Brain microvascular endothelial cell (primary cell): ENCODE results near the gene EBF4.

ENCODE experiments used
- DNase-seq: peaks from one replicate; pipeline ENCODE4 v3.0.0-alpha.2; 2020
- H3K27ac ChIP-seq: fragments of 250-450 bp; sonication (Bioruptor Pico); 2 replicates; pipeline ENCODE4 v1.5.1; 2020; ENCODE audit warnings: mild to moderate bottlenecking, moderate library complexity
- H3K27me3 ChIP-seq: fragments of 250-450 bp; sonication (Bioruptor Pico); replicated peaks from 2 replicates; pipeline ENCODE4 v1.5.1; 2020; ENCODE audit warnings: mild to moderate bottlenecking
- H3K36me3 ChIP-seq: fragments of 250-450 bp; sonication (Bioruptor Pico); replicated peaks from 2 replicates; pipeline ENCODE4 v1.5.1; 2020; ENCODE audit warnings: mild to moderate bottlenecking
- H3K4me3 ChIP-seq: 2 replicates; pipeline ENCODE4 v1.5.1; 2011; ENCODE audit warnings: low read depth, mild to moderate bottlenecking, control low read depth, low read length, moderate library complexity
- in situ Hi-C: cut with HindIII; loops from 2 replicates; pipeline ENCODE4 v1.10.0; 2017; ENCODE audit warnings: low sequenced_read_pairs, low pct_ligation_motif_present
- TF ChIP-seq, protein P1 (sequence below): IDR thresholded peaks from 2 replicates; pipeline ENCODE4 v1.5.1; 2011; ENCODE audit warnings: low read depth, mild to moderate bottlenecking, moderate library complexity, low read length, control low read depth, inconsistent platforms; ENCODE audit errors: missing control alignments

The EBF4 gene

DNA sequence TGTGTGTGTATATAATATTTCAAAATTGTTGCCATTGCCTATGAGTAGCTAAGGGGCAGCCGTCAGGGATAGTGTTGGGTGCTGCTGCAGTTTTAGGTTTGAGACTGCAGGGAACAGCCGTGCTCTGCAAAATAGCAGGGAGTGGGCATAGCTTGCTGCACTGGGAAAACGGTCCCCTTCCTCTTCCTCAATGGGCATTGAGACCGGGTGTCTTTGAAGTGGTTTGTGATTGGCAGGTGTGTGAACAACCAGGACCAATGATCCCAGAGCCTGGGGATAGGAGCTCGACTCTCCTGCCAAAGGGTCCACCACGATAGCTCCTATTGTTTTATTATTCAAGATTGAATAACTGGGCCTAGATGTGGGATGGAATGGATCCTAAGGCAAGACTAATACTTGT is 5.1 kb upstream of the EBF4 start:
- no peak overlapping the region for H3K4me3 ChIP-seq
- no peak for DNase-seq
- in situ Hi-C loops, result no loop called here
- H3K27ac ChIP-seq, result no peak overlapping the region
- H3K27me3 ChIP-seq, result peaks cover 18% of the 10 kb centered on the region
- TF ChIP-seq, protein P1, sequence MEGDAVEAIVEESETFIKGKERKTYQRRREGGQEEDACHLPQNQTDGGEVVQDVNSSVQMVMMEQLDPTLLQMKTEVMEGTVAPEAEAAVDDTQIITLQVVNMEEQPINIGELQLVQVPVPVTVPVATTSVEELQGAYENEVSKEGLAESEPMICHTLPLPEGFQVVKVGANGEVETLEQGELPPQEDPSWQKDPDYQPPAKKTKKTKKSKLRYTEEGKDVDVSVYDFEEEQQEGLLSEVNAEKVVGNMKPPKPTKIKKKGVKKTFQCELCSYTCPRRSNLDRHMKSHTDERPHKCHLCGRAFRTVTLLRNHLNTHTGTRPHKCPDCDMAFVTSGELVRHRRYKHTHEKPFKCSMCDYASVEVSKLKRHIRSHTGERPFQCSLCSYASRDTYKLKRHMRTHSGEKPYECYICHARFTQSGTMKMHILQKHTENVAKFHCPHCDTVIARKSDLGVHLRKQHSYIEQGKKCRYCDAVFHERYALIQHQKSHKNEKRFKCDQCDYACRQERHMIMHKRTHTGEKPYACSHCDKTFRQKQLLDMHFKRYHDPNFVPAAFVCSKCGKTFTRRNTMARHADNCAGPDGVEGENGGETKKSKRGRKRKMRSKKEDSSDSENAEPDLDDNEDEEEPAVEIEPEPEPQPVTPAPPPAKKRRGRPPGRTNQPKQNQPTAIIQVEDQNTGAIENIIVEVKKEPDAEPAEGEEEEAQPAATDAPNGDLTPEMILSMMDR, result no peak
- H3K36me3 ChIP-seq, result no peaks in the 10 kb centered on the region

DNA sequence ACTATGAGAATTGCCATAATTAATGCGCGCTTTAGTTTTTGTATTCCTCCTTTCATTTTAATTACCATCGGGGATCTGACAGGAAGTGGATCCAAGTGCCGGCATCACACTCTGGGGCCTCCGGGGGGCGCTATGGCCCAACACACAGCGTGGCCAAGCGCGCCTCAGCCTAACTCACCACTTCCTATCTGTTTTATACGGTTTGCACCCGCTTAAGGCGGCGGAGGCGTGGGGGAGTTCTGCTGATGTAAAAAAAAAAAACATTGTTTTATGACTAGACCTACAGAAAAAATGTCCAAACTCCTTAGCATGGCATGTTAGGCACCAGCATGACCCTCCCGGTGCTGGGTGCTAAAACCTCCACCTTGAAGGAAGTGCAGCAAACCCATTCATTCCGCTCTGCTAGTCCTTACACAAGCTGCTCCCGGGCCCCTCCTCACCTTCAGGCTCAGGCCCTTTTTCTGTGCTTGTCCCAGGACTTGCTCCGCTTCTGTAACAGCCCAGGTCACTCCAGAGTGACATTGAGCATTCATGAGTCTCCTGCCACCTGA is 4.5 kb upstream of the EBF4 start:
- H3K36me3 ChIP-seq, result no peaks in the 10 kb centered on the region
- DNase-seq, result peak; percentile 48
- no peak overlapping the region for H3K4me3 ChIP-seq
- peaks cover 18% of the 10 kb centered on the region for H3K27me3 ChIP-seq
- no peak overlapping the region for H3K27ac ChIP-seq
- TF ChIP-seq, protein P1, result peak; percentile 82
- in situ Hi-C loops, result no loop called here

DNA sequence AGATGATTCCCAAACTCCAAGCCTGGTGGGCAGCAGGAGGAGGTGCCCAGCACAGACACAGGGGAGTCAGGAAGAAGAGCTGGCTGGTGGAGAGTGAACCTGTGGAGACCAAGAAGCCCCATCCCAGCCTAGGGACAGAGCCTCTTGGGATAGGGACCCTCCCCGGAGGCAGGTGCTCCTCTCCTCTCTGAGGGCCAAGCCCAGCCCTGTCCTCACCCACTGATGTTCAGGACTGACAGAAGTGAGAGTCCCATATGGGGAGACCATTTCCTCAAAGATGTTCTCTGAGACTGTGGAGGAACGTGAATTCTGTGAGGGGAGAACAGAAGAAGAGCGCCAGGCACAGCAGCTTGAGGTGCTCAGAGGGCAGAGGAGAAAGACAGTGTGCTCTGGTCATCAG is 2.4 kb upstream of the EBF4 start:
- Histone ChIP-seq H3K4me3 (no peak overlapping the region), H3K27ac (no peak overlapping the region), H3K36me3 (no peaks in the 10 kb centered on the region), H3K27me3 (peaks cover 37% of the 10 kb centered on the region)
- TF ChIP-seq, protein P1, result no peak
- in situ Hi-C loops, result no loop called here
- DNase-seq, result no peak

DNA sequence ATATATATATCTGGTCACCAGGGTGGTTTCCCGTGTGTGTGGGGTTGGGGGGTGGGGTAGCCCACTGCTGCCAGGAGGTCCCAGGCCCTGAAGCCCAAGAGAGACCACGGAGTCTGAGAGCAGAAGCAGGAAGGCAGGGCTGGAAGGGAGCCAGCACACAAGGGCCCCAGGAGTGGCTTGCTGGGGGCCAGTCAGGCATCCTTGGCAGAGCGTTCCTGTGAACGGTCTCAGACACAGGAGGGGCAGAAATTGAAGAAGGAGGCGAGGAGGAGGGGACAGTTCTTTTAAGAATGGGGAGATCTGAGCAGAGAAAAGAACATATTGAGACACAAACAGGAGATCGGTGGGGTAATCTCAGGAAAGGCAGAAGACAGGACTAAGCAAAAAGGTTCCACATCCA is 1.9 kb upstream of the EBF4 start:
- no peak overlapping the region for H3K27ac ChIP-seq
- in situ Hi-C loops, result no loop called here
- TF ChIP-seq, protein P1, result no peak
- peaks cover 40% of the 10 kb centered on the region for H3K27me3 ChIP-seq
- no peak for DNase-seq
- no peaks in the 10 kb centered on the region for H3K36me3 ChIP-seq
- no peak overlapping the region for H3K4me3 ChIP-seq

DNA sequence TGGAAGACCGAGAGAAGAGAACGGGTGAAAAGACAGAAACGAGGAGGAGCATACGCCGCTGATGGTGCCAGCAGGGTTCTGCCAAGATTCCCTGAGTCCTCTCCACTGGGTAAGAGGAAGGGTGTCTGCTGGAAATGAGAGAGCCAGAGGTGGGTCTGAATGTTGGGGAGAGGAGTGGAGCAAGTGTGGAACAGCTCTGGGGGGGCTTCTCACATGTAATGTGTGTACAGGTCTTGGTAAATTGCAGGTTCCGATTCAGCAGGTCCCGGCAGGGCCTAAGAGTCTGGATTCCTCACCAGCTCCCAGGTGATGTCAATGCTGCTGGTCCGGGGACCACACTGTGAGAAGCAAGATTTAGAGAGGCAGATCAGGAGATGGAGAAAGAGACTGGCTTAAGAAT is 1.5 kb upstream of the EBF4 start:
- Histone ChIP-seq H3K4me3 (no peak overlapping the region), H3K27ac (no peak overlapping the region), H3K27me3 (peaks cover 44% of the 10 kb centered on the region), H3K36me3 (no peaks in the 10 kb centered on the region)
- in situ Hi-C loops, result no loop called here
- TF ChIP-seq, protein P1, result no peak
- DNase-seq, result no peak

DNA sequence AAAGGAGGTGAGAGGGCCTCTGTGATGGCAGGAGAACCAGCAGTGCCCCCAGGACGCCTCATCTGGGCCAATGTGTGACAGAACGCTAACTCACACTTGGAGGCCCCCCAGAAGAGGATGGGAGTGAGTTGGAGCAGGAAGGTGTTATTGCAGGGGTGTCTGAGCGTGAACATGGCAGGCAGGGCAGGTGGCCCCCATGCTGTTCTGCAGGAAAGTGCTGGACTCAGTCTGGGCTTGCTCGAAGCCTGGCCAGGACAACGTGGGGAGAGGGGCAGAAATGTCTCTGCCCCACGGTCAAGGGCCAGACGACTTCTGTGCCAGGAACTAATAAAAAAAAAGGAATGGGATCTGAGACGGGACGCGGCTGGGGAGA is 931 bp upstream of the EBF4 start:
- peaks cover 42% of the 10 kb centered on the region for H3K27me3 ChIP-seq
- TF ChIP-seq, protein P1, result no peak
- DNase-seq, result no peak
- in situ Hi-C loops, result no loop called here
- no peaks in the 10 kb centered on the region for H3K36me3 ChIP-seq
- H3K4me3 ChIP-seq, result no peak overlapping the region
- no peak overlapping the region for H3K27ac ChIP-seq
